GM21423 (cell line): ENCODE results near the gene PALLD.

ENCODE experiments used
- ATAC-seq: cut with Tn5 transposase; IDR thresholded peaks from one replicate; pipeline ENCODE4 v1.9.1; 2021; ENCODE audit warnings: mild to moderate bottlenecking, moderate library complexity; ENCODE audit not compliant: unreplicated experiment

PALLD gene

DNA sequence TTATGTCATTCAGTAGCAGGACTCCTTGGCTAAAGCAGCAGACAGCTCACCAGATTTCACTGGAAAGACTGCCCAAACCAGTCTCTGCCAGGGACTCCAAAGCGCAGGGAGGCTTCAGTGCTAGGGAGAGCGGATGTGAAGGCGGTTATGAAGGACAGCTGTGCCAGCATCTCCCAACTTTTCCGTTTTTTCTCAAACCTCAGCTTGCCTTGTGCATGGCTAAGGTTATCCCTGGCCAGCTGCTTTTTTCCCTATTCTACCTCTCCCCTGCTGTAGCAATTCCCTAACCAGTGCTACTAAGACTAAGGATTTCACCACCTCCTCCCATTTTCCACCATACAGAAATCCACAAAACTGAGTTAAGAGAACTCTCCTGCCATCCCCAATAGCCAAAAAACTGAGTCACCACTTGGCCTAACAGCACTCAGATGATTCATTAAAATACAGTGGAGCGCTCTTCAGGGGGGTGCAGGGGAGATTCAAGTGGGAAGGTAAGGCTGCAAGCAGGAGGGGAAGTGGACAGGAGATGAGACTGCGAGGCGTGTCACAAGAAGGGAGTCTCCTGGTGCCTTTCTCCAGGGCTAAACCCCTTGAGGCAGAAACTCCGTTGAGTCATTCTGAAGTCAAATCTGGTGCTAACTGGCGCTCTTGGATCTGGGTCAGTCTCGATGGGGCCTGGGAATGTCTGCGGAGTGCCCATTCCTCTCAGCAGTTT is 90.7 kb downstream of the PALLD start:
- ATAC-seq, result no peak

DNA sequence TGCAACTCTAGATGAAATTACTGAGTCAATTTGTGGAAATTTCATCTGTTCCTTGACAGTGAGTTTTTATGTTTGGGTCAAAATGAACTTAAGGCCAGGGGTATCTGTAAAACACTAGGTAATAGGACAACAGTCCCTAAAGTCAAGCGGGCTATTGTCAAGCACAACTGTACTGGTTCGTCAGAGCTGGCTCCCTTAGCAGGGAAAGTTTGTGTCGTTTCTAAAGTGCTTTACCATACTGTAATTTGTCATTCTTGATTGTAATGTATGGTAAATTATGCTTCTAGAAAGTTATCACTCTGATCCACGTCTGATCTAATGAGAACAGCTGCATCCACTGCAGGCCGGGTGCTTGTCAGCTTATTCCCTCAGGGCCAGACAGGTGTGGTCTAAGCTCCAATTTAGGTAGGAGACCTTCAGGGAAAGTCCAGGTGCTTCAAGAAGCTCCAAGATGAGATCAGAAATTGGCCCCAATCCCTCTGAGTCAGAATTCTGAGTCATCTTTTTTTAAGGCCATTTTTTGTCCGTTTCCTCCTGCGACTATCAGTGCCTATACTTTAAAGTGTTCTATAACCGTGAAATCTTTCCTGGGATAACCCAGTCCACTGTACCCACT is 92.2 kb downstream of the PALLD start:
- no peak for ATAC-seq

DNA sequence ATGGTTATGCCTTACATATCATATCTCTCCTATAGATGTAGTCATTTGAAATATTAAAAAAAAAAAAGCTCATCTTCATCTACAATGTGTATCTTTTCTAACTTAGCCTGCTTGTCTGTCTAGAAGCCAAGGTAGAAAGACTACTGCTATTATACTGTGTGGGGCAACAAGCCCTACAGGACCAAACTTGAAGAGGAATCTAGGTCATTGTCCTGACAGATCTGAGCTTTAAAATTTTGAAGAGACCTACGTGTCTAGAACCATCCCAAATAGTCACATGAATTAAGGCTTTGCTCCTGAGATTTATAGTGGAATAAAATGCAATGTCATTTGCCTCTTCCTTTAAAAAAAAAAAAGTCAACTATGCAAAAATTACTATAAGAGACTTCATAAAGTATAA is 95.8 kb downstream of the PALLD start:
- ATAC-seq, result no peak

DNA sequence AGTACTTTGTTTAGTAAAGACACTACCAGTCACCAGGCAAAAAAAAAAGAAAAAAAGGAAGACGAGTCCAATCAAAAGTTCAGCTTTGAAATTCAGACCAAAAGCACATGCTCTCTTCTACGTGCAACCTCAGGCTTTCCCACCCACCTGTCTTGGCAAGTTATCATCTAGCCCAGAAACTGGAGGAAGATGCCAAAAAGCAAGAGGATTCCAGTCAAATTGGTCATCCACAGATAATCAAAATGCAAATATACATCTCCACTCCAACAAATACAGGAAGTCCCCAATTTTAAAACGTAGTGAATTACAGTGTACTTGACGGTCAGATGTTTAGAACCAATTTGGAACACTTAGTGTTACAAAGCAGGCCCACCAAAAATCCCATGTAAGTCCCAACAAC is 96.5 kb downstream of the PALLD start:
- no peak for ATAC-seq

DNA sequence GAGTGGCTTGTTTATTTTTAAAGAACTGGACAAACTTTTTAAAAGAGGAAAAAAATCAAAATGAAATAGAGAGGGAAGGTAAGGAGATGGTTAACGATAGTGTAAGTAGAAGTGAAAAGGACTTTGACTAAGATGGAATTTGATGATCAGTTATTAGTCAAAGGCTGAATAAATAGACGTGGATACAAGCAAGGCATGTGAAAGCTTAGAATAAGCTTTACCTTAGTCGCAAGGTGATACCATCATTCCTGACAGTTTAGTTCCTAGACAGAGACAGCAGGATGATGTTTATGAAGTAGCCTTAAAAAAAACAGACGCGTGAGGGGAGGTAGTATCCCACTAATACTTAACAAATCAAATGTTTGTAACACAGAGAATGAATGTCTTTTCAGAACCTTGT is 97.3 kb downstream of the PALLD start:
- ATAC-seq, result no peak

DNA sequence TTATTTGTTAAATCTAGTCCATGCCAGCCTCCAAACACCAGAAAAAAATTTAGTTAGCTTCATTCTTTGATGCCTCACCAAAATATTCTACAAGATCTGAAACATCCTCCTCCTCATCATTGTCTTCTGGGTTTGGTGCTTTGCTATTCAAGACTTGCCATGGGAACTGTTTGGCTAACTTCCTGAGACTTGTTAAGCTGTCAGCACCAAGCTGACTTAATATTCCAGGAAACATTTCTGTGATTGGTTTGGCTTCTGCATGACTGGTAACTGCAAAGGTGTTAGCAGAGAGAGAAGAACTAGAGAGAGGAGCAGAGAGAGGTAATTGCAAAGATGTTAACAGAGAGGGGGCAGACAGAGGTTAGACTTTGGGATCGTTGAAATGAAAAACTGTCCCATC is 101.3 kb downstream of the PALLD start:
- no peak for ATAC-seq

DNA sequence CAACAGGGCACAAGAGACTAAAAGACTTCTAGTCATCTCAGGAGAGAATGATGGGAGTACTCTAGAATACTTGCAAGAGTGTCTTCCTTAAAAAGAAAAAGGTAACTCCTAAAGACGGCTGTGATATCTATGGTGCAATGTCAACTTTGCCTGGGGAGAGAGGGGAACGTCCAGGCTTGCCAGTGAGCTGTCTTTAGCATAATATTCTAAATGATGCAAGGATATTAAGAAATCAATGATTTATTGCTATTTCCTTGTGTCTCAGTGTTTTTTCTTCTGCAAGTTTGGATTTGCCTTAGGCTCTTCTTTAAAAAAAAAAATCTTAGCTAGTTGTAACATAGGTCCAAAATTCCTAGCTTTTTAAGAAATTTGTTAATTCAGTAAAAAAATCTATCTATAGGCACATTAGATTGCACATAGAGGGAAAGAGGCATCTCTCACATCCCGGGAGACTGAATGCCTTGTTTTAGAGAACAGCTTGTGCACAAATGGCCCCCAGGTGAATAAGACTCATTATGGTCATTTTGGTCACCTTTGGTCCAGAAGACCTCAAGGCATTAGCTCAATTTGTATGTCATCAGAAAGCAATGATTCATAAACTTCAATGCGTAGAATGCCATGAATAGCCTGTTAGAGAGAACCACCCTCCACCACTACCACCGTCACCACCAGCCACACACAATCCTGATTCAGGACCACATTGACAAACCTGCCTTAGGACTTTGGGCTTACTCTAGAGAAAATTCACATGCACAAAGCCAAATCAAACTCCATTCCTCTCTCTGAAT is 104.1 kb downstream of the PALLD start:
- no peak for ATAC-seq

DNA sequence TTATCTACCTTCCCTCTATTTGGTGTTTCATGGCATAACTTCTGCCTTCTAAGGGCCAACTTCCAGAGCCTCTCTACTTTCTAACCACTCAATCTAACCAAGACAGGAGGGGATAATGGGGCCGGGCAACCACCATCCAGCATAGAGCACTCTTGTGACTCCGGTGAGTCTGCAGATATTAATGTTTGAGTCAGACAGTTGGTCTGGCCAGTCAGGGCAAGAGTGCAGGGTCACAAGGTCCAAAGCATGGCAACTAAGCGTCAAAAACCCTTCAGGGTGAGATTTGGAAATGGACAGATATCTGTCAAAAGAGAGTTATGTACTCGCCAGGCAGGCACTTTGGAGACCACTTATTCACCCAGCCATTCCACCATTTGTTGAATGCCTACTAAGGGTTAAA is 105.0 kb downstream of the PALLD start:
- ATAC-seq, result no peak

DNA sequence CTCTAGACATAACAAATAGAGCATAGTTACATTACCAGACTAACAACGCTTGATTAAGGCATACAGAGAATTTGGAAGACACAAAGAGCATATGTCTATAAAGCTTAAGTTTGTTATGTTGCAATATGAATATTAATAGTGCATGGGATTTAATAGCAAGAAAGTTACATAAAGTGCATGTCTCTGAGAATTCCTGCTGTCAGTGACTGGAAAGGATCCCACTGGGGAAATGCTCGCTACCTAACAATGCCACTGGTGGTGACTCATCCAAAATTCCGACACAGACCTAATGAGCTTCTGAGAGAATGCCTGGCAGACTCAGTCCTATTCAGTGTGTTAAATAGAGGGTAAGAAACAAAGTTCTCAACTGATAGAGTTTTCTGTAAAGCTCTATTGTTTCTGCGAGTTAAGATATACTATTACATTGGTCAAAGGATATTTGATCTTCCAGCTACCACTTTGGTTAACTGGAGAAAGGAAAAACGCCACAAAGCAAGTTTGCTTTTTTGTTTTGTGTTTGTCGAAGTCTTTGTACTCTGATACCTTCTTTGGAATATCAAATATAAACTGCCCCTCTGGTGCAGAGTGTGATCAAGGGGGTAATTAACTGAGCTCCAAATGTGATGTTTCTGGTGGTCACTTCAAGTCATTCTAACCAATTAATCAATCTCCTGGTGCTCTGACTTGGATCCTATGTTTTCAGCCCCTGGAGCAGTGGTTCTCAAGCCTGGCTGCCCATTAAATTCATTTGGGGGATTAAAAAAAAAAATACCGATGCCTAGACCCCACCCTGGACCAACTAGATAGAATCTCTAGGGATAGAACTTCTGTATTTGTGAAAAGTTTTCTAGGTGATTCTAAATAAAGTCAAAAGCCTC is 107.9 kb downstream of the PALLD start:
- ATAC-seq, result no peak

DNA sequence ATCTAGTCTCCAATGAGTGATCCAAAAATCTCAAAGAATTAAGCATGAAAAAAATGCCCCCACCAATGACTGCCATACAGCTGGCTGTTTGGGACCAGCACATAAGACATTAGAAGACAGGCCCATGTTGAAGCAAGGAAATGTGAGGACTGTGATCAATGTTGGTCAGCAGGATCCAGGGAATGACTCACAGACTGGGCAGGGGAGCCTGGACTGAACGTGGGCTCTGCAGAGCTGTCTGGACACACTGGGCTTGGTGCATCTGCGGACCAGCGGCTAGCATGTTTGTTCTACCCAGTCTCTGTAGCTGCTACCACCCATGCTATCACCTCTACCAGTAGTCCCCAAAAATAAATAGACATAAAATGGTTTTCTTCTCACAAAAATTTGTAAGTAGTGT is 108.6 kb downstream of the PALLD start:
- ATAC-seq, result no peak

DNA sequence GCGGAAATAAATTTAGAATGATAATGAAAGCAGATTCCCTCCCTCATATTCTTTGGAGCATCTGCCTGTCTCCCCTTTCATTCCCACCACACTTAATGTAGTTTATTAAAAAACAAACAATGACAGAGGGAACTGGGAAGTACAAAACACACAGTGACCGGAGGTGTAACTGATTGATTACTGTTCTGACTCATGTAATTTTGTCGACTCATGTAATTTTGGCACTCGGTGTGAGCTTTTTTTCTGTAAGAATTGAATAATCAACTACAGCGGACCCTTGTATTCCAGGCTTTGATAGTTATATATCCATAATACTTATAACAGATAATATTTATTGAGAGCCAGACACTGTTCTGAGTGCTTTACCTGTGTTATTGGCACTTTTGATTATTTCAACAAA is 110.4 kb downstream of the PALLD start:
- ATAC-seq, result no peak

DNA sequence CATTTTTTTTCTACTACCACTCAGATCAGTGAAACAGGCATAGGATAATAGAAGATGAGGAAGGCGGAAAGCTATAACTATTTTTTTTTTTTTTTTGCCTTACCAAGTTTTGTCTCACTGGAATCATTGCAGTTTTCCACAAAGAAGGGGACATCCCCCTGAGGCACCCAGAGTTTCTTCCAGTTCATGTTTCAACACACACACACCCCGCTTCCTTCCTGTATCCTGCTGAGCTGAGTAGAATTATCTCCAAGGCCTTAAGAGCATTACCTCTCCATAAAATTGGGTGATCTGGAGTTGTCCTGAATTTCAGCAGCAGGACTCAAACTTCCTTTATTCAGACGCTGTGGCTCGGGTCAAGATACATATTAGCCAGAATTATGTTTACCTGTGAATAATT is 111.9 kb downstream of the PALLD start:
- ATAC-seq, result no peak

DNA sequence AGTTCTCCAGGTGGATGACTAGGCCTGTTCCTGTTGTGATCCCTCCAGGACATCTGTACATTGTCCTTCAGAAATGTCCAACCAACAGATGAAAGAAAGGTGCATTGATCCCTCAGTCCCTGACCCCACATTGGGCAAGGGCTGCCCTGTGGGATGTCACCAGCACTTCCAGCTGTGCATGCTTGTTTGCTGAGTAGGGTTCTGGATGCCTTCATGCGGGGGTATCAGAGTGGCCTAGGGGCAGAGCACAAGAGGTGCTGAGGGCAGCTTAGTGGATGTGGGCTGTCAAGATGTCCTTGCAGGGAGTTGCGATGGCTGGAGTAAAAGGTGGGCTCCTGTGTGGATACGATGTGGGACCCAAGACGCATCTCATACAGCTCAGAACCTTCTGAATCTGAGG is 112.5 kb downstream of the PALLD start:
- ATAC-seq, result no peak

DNA sequence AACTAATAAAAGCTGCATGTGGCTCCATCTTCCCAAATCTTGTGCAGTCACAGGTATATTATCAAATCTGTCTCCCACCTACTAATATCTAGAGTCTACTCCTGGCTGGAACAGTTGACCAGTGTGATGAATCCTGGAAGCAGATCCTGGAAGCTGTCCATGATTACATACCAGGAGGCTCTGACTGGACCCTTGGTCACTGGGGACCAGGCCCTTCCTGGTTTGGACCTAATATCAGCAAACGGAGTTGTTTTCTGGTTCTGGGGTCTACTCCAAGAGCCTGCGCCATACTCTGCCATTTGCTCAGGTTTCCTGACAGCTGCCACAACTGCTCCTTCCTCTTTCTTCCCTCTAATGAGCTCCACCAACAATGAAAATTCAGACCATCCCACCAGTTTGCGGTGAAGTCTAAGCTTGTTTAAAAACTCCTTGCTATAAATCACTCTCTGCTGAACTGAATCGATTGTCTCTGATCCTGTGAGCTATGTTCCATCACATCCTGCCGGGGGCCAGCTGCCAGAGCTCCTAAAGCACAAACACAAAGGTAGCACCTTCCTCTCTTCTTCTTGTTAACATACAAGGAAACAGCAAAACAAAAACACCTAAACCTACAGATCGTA is 114.2 kb downstream of the PALLD start:
- no peak for ATAC-seq

DNA sequence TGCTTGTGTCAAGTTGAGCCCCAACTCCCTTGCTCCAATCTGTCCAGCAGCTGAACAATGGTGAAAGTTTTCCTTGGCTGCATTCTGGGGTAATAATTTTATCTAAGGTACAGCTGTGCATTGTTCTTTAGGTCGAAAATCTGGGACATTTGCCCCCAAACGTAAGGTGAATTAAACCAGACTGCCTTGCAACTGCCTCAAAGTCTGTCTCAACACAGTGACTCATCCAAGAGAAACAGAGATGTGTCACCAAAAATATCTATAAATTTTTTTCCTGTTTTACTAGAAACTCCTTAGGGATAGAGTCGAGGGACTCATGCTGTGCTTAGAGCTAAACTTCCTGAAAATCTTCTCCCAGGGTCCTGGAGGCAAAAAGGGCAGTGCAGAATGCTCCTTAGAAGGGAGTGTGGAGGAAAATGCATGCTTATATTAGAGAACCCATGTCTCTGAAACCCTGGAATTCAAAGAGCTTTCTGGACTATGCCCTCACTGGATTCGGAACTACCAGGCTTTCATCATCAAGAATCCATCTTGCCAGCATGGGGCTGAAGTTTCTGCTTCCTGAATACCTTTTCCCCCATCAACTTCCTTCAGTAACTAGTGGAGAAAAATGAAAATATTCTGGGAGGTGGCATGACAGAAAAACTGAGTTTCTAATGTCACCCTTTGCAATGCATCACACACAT is 115.7 kb downstream of the PALLD start:
- no peak for ATAC-seq

DNA sequence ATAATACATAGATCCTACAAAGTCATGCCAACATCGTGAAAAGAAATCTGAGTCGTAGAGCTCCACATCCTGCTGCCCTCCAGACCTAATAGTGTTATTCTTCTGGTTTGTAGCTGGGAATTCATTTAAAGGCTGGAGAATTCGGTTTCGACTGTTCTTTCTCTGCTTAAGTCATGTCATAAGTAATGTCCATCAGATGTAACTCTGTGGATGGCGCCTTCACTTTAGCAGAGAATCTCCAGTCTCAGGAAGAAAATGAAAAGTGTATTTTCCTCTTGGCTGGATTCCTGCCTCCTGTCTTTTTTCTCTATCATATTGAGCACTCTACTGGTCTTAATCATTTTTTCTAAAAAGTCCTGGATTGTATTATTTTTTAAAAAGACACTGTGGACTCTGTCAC is 117.0 kb downstream of the PALLD start:
- no peak for ATAC-seq

DNA sequence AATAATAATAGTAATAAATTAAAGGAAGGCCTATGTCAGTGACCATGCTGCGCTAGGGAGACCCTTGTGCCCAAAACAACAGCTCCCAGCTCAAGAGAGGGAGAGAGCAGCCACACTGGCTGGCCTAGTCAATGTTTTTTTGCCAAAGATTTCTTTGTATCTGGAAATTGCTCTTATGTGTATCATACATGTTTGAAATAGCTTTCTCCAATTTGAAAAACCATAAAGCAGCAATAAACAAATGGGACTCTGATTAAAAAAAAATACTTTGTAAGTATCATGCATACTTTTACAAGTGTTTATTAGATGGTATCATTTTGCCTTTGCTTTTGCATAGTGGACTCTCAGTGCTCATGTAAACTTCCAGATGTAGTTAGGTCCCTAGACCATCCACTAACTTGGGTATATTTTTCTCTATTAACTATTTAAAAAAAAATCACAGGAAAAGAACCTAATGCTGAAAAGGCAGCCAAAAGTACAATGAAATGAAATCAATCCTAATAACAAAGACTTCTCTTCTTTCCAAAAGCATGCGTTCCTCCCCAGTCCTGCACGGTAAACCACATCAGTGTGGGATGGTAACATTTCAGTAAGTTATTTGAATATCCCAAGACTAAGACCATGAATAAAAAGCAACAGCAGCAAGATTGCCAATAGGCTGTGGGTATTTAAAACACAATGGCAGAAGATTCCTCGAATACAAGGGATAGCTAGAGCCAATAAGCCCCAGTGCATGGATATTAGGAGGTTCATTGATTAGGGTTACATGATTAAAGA is 117.6 kb downstream of the PALLD start:
- no peak for ATAC-seq

DNA sequence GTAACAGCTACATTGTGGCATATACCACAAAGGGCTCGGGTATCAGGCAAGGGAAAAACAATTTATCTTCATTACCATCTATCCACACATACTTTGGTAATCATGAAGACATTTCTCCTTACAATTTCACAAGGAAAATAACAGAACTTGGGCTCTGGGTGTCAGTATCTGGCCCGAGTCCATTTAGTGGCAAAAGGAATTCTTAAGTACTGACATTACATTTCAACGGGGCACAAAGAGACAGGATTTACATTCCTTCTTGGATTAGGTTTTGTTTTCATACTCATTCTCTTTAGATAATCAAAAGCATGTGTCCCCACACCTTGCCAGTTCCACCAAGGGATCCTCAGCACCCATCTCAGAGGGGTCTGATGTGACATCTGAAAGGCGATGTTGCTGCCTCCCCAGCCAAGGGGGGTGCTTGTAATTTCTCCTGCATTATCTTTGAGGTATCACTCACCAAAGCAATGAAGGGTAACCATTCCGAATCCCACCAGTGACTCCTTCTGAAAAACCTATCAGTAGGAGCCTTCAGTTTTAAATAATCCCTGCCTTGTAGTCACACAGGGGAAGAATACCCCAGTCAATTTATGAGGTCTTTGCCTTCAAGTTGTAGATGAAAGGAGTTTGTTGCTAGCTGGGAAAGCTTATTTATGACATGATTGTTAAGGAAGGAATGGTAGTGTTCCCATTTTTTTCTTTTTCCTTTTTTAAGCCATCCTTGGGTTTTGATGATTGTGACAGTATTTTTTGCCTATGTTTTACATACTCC is 118.6 kb downstream of the PALLD start:
- ATAC-seq, result no peak
